ENCODE measurements around the gene CEP70.

- TF ChIP-seq EZH2 (IDR thresholded peaks at IDR 0.05; ENCODE audit: insufficient read depth, poor library complexity, severe bottlenecking) (no peak), EZH2phosphoT487 (IDR thresholded peaks at IDR 0.05; ENCODE audit: insufficient read depth, low read depth) (no peak)
Measured at GRCh38 chr3:138591392-138591791, 2.7 kb downstream of the CEP70 start.

Measured in GM23248 (cell line).